CD4-positive, alpha-beta T cell treated with Interferon alpha-2 for 1 hour (primary cell): ENCODE measurements around the gene S100A12.

Experiments used
- DNase-seq, 2 donors: peaks; one replicate each; pipeline ENCODE4 v3.0.0-alpha.2; 2020 to 2022

Gene S100A12

GRCh38 chr1:153396461-153396860 lies 21.0 kb upstream of the S100A12 start:
- DNase-seq: no peak

- DNase-seq: no peak
These were observed 20.4 kb upstream of the S100A12 start for GRCh38 chr1:153395776-153396175.

GRCh38 chr1:153395136-153395685 lies 19.8 kb upstream of the S100A12 start:
- DNase-seq: no peak

GRCh38 chr1:153394391-153394790 lies 19.0 kb upstream of the S100A12 start:
- no peak for DNase-seq

DNA sequence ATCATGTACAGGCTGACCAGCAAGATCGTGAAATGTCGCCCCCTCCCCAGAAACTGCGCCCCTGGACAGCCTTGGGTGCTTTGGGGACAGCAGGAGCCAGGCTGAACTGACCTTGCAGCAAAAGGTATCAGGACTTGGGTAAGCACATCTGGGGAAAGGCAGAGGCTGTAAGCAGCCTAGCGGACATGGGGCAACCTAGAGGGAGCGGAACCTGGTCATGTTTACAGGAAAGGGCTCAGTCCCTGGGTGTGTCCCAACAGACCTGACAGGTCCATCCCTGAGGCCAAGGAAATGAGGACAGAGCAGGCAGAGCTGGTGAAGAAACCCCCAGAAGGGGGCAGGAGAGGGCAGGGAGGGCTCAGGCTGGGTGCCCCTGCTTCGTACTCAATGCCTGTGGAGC lies 18.5 kb upstream of the S100A12 start:
- DNase-seq: no peak

- DNase-seq: no peak
These were observed 17.4 kb upstream of the S100A12 start for GRCh38 chr1:153392822-153393221.

GRCh38 chr1:153392258-153392657 lies 16.8 kb upstream of the S100A12 start:
- no peak for DNase-seq

GRCh38 chr1:153390938-153391710 lies 15.7 kb upstream of the S100A12 start, which contains the start of gene S100A8:
S100A8 (minus strand) TSS chr1:153391073; CDS start chr1:153390535, 538 bp downstream.
- DNase-seq: peak; percentile 7 to 42

DNA sequence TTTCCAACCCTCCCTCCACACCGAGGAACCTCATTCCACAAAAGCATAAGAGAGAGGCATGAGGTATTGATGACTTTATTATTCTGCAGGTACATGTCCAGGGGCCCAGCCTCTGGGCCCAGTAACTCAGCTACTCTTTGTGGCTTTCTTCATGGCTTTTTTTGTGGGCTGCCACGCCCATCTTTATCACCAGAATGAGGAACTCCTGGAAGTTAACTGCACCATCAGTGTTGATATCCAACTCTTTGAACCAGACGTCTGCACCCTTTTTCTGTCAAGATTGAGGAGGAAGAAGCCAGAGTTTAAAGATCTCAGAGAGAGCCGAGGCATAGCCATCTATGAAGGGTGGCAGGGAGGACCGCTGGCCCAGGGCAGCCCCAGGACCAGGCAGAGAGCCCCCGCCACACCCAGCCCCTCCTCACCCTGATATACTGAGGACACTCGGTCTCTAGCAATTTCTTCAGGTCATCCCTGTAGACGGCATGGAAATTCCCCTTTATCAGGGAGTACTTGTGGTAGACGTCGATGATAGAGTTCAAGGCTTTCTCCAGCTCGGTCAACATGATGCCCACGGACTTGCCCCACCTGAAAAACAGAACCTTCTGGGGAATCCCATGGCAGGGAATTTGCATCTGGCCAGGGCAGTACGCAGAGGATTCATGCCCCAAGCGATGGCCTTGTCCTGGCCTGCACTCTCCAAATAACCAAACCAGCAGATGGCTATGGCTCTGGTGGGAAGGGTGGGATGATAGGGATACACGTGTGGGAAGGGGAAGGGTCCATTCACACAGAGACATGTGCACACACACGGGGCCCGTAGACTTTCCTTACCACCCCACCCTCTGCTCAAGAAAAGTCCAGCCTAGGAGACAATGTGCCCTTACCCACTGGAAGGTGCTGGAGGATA lies 14.8 kb upstream of the S100A12 start:
- DNase-seq: no peak

- DNase-seq: no peak
These were observed 14.0 kb upstream of the S100A12 start for GRCh38 chr1:153389401-153389800.

GRCh38 chr1:153387785-153388184 lies 12.4 kb upstream of the S100A12 start:
- no peak for DNase-seq

DNA sequence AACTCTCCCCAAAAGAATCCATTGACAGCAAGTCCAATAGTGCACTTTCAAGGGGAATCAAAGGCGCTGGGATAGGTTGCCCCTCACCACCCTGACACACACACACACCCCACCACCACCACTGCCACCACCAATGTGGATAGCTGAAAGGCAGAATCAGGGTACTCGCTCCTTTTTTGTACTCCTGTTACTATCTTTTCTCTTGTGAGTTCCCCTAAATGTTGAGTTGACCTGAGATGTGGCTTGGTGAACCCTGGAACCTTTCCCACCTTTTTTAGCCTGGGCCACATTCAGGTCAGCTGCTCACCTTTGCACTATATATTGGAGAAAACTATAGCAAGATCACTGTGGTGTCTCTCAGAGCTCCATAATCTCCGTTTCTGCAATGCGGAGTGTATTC lies 11.6 kb upstream of the S100A12 start:
- DNase-seq: no peak

- DNase-seq: peak in 1 of 2 donors; percentile 54
These were observed 11.1 kb upstream of the S100A12 start for GRCh38 chr1:153386500-153386901.

GRCh38 chr1:153384958-153385580 lies 9.6 kb upstream of the S100A12 start:
- no peak for DNase-seq

- no peak for DNase-seq
These were observed 5.3 kb upstream of the S100A12 start for GRCh38 chr1:153380711-153381110.

- no peak for DNase-seq
These were observed 4.2 kb upstream of the S100A12 start for GRCh38 chr1:153379591-153379990.

GRCh38 chr1:153374071-153374470 lies 1.4 kb downstream of the S100A12 start:
- no peak for DNase-seq

- DNase-seq: no peak
These were observed 2.9 kb downstream of the S100A12 start for GRCh38 chr1:153372571-153372970.

DNA sequence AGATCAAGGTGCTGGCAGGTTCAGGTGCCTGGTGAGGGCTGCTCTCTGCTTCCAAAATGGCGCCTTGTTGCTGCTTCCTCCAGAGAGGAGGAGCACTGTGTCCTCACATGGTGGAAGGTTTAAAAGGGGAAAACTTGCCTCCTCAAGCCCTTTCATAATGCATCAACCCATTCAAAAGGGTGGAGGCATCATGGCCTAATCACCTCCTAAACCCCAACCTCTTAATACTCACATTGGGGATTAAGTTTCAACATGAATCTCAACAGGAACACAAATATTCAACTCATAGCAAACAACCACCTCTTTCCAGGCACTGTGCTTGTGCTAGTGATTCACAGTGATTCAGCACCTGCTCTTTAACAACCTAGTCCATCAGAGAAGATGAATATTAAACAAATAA lies 4.2 kb downstream of the S100A12 start:
- no peak for DNase-seq

DNA sequence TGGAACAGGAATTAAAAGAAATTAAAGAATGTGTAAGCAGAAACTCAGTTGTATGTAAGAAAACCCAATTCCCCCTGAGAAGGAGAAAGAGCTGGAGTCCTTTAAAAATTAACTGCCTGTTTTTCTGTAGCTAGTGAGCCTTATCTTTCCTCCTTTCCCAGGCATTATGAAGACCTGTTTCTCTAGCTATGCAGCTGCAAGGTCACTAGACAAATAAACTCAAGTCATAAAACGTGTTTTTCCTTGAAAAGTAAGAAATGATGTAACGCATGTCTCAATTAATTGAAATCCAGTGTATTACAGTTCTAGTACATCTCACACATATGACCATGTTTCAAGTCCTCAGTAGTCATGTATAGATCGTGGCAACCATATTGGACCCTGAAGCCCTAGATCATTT lies 5.3 kb downstream of the S100A12 start:
- no peak for DNase-seq

DNA sequence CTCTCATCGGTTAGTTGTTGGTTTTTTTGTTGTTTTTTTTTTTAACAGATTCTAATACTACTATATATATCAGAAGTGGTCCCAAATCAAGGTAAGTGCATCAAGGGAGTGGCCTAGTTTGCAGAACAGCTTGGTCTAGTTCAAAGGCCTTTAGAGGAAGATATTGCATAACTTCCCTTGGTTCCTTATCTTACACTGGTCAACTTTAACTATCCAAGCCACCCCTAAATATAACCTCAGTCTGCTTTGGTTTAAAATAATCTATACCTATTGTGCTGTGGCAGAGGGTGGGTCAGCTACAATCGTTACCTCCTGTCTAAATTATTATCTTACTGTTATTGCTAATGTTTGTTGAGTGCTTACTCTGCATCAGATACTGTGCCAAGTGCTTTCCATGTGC lies 6.9 kb downstream of the S100A12 start:
- DNase-seq: no peak

DNA sequence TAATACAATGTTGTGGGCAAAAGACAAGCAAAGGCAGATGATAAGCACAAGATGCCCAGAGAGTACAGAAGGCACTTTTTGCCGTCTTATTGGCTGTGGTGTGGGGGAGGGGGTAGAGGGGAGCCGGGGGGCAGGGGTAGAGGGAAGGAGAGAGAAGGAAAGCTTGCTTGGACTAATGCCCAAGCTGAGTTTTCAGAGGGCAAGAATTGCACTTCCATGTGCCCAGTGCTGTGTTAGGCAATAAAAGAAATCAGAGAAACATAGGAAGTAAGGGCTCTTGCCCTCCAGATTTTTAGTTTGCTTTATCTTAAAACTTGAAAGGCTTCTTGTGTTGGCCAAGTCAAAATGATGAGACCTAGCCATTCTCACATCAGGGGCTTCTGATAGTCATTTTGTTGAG lies 8.3 kb downstream of the S100A12 start:
- DNase-seq: no peak

GRCh38 chr1:153366261-153366660 lies 9.2 kb downstream of the S100A12 start:
- DNase-seq: no peak
